Neural cell (in vitro differentiated cells): ENCODE data around the gene UBL3.

Experiments
- EP300 ChIP-seq: fragments of 450-650 bp; conservative IDR thresholded peaks from 2 replicates; pipeline ENCODE4 v1.6.1; 2014; ENCODE audit warnings: antibody characterized with exemption, mild to moderate bottlenecking, moderate library complexity; ENCODE audit not compliant: poor library complexity, severe bottlenecking
- EZH2 ChIP-seq: fragments of 200-600, 300-800 bp; shearing (Covaris generic), sonication (generic); IDR thresholded peaks from 2 replicates; pipeline ENCODE4 v1.6.1; 2014; ENCODE audit warnings: antibody characterized with exemption, low read length, borderline replicate concordance, mild to moderate bottlenecking; ENCODE audit not compliant: insufficient read depth, poor library complexity, severe bottlenecking
- POLR2AphosphoS5 ChIP-seq: IDR thresholded peaks from 2 replicates; pipeline ENCODE4 v1.6.1; 2012
- SMC3 ChIP-seq: fragments of 450-650 bp; conservative IDR thresholded peaks from 2 replicates; pipeline ENCODE4 v1.6.1; 2014; ENCODE audit warnings: antibody characterized with exemption, mild to moderate bottlenecking, moderate library complexity; ENCODE audit not compliant: poor library complexity
- TF ChIP-seq, protein P1 (sequence below): fragments of 450-650 bp; IDR thresholded peaks from 2 replicates; pipeline ENCODE4 v1.5.1; 2014; ENCODE audit warnings: antibody characterized with exemption, mild to moderate bottlenecking, moderate library complexity; ENCODE audit not compliant: poor library complexity, severe bottlenecking
- TF ChIP-seq, protein P2 (sequence below): IDR thresholded peaks from 2 replicates; pipeline ENCODE4 v1.6.1; 2012; ENCODE audit warnings: borderline replicate concordance

DNA sequence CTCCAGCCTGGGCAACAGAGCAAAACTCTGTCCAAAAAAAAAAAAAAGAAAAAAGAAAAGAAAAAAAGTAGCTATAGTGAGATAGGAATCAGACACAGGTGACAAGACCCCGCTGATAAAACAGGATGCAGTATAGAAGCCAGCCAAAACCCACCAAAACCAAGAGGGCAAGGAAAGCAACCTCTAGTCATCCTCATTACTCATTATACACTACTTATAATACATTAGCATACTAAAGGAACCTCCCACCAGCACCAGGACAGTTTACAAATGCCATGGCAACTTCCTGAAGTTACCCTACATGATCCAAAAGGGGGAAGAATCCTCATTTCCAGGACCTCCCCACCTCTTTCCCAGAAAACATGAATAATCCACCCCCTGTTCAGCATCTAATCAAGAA, 35.6 kb upstream of the UBL3 start:
- TF ChIP-seq, protein P1, sequence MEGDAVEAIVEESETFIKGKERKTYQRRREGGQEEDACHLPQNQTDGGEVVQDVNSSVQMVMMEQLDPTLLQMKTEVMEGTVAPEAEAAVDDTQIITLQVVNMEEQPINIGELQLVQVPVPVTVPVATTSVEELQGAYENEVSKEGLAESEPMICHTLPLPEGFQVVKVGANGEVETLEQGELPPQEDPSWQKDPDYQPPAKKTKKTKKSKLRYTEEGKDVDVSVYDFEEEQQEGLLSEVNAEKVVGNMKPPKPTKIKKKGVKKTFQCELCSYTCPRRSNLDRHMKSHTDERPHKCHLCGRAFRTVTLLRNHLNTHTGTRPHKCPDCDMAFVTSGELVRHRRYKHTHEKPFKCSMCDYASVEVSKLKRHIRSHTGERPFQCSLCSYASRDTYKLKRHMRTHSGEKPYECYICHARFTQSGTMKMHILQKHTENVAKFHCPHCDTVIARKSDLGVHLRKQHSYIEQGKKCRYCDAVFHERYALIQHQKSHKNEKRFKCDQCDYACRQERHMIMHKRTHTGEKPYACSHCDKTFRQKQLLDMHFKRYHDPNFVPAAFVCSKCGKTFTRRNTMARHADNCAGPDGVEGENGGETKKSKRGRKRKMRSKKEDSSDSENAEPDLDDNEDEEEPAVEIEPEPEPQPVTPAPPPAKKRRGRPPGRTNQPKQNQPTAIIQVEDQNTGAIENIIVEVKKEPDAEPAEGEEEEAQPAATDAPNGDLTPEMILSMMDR: no peak
- TF ChIP-seq POLR2AphosphoS5 (no peak), EZH2 (no peak), SMC3 (no peak), EP300 (no peak)
- TF ChIP-seq, protein P2, sequence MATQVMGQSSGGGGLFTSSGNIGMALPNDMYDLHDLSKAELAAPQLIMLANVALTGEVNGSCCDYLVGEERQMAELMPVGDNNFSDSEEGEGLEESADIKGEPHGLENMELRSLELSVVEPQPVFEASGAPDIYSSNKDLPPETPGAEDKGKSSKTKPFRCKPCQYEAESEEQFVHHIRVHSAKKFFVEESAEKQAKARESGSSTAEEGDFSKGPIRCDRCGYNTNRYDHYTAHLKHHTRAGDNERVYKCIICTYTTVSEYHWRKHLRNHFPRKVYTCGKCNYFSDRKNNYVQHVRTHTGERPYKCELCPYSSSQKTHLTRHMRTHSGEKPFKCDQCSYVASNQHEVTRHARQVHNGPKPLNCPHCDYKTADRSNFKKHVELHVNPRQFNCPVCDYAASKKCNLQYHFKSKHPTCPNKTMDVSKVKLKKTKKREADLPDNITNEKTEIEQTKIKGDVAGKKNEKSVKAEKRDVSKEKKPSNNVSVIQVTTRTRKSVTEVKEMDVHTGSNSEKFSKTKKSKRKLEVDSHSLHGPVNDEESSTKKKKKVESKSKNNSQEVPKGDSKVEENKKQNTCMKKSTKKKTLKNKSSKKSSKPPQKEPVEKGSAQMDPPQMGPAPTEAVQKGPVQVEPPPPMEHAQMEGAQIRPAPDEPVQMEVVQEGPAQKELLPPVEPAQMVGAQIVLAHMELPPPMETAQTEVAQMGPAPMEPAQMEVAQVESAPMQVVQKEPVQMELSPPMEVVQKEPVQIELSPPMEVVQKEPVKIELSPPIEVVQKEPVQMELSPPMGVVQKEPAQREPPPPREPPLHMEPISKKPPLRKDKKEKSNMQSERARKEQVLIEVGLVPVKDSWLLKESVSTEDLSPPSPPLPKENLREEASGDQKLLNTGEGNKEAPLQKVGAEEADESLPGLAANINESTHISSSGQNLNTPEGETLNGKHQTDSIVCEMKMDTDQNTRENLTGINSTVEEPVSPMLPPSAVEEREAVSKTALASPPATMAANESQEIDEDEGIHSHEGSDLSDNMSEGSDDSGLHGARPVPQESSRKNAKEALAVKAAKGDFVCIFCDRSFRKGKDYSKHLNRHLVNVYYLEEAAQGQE: no peak
